OCI-LY3 (cell line): ENCODE data around the gene ADAMTS16.

ENCODE experiments used
- H2AFZ ChIP-seq: fragments of 200-600, 300-600 bp; shearing (Covaris generic); 2 replicates; pipeline ENCODE4 v1.6.0; 2014; ENCODE audit warnings: antibody characterized with exemption, low read depth, low read length
- H3K27ac ChIP-seq: fragments of 200-600, 300-600 bp; sonication (generic); 2 replicates; pipeline ENCODE4 v1.5.1; 2014; ENCODE audit warnings: mild to moderate bottlenecking, low read length, moderate library complexity, mixed read lengths
- H3K27me3 ChIP-seq: fragments of 200-600, 300-600 bp; sonication (generic); 2 replicates; pipeline ENCODE4 v1.6.1; 2014; ENCODE audit warnings: low read depth, low read length, mixed read lengths
- H3K36me3 ChIP-seq: fragments of 200-600, 300-600 bp; sonication (generic); replicated peaks from 2 replicates; pipeline ENCODE3; 2014; ENCODE audit warnings: low read depth, low read length, mixed read lengths
- H3K4me1 ChIP-seq: fragments of 300-600, 200-600 bp; sonication (generic); 2 replicates; pipeline ENCODE4 v1.6.1; 2014; ENCODE audit warnings: low read length, mixed read lengths
- H3K4me2 ChIP-seq: fragments of 200-600, 300-600 bp; sonication (generic); 2 replicates; pipeline ENCODE4 v1.6.1; 2014; ENCODE audit warnings: low read length, mixed read lengths
- H3K4me3 ChIP-seq: fragments of 300-600, 200-600 bp; sonication (generic); 2 replicates; pipeline ENCODE4 v1.5.1; 2014; ENCODE audit warnings: antibody characterized with exemption, mild to moderate bottlenecking, low read length, moderate library complexity
- H3K79me2 ChIP-seq: fragments of 300-600, 200-600 bp; shearing (Covaris generic); 2 replicates; pipeline ENCODE4 v1.6.1; 2014; ENCODE audit warnings: mild to moderate bottlenecking, low read length, mixed read lengths
- H3K9ac ChIP-seq: fragments of 300-600, 200-600 bp; shearing (Covaris generic); 2 replicates; pipeline ENCODE4 v1.6.0; 2014; ENCODE audit warnings: mild to moderate bottlenecking, low read length, moderate library complexity
- H3K9me3 ChIP-seq: fragments of 200-600, 300-600 bp; shearing (Covaris generic); 2 replicates; pipeline ENCODE4 v1.6.1; 2014; ENCODE audit warnings: low read length, mixed read lengths; ENCODE audit not compliant: insufficient read depth
- H4K20me1 ChIP-seq: fragments of 200-600, 300-600 bp; sonication (generic); 2 replicates; pipeline ENCODE4 v1.6.1; 2016; ENCODE audit warnings: low read length, mixed read lengths; ENCODE audit not compliant: insufficient read depth
- EZH2phosphoT487 ChIP-seq: fragments of 200-600 bp; shearing (Covaris generic); IDR thresholded peaks from 2 replicates; pipeline ENCODE4 v1.6.1; 2018; ENCODE audit warnings: antibody characterized with exemption, mixed run types, low read depth
- TF ChIP-seq, protein P1 (sequence below): fragments of 200-600, 300-600 bp; sonication (generic); IDR thresholded peaks from 2 replicates; pipeline ENCODE4 v1.5.1; 2014; ENCODE audit warnings: antibody characterized with exemption, low read length, low read depth

ADAMTS16 gene

DNA sequence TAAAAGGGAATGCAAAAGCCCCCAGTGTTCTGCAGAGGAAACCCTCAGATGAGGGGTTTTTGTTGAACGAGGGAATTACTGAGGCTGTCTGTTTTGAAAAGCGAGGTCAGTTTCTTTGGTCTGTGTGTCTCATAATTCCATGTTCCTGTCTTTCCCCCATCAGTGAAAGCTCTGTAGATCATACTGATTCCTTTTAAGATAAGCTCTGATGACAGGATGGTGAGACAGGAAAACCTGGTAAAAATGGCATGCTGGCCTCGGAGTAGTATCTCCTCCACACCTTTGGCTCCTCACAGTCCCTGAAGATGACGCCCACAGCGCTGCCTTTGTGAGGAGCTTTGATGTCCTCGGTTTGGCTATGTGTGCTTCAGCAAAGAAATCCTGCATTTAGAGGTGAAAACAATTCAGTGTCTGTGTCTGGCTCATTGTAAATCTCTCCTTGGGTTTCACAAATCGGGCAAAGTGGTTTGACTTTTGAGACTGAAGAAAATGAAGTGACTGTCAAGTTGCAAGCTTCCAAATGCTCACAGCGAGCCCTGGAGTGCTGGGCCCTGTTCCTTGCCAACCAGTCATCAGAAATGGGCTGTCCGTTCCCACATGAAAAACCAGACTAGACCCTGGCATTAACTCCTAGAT, 157.4 kb downstream of the ADAMTS16 start:
- no peak overlapping the region for H2AFZ ChIP-seq
- no peak overlapping the region for H3K27ac ChIP-seq
- no peaks in the 10 kb centered on the region for H3K36me3 ChIP-seq
- H3K4me3 ChIP-seq = no peak overlapping the region
- no peak overlapping the region for H3K9ac ChIP-seq
- no peaks in the 10 kb centered on the region for H3K4me1 ChIP-seq
- TF ChIP-seq, protein P1, sequence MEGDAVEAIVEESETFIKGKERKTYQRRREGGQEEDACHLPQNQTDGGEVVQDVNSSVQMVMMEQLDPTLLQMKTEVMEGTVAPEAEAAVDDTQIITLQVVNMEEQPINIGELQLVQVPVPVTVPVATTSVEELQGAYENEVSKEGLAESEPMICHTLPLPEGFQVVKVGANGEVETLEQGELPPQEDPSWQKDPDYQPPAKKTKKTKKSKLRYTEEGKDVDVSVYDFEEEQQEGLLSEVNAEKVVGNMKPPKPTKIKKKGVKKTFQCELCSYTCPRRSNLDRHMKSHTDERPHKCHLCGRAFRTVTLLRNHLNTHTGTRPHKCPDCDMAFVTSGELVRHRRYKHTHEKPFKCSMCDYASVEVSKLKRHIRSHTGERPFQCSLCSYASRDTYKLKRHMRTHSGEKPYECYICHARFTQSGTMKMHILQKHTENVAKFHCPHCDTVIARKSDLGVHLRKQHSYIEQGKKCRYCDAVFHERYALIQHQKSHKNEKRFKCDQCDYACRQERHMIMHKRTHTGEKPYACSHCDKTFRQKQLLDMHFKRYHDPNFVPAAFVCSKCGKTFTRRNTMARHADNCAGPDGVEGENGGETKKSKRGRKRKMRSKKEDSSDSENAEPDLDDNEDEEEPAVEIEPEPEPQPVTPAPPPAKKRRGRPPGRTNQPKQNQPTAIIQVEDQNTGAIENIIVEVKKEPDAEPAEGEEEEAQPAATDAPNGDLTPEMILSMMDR = no peak
- TF ChIP-seq EZH2phosphoT487 = no peak
- no peaks in the 10 kb centered on the region for H4K20me1 ChIP-seq
- no peaks in the 10 kb centered on the region for H3K79me2 ChIP-seq
- no peaks in the 10 kb centered on the region for H3K9me3 ChIP-seq
- H3K4me2 ChIP-seq = no peak overlapping the region
- peaks cover 7% of the 10 kb centered on the region; the same call in 1 of the 2 replicates for H3K27me3 ChIP-seq

DNA sequence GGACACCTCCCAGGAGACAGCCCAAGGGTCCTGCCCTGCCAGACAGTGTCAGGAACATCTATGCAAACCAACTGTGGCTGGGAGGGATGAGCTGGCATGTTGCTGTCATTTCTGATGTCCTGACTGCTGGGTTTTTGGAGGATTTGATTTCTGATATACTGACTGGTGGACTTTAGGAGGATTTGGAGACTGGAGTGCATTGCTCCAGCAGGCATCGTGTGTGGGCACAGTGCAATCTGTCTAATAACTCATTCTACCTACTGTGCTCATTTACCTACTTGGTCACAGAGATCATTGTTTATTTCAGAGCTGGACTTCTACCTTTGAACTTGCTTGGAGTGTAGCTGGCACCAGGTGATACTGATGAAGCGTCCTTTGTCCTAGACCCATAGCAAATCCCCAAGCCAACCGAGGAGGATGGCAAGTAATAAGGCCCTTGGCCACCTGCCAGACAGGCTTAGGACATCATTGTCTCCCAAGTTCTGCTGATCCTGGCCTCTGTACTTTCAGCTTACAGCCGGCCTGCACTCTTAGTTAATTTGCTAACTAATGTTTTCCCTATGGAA, 158.0 kb downstream of the ADAMTS16 start:
- H3K4me2 ChIP-seq = no peak overlapping the region
- no peak for TF ChIP-seq EZH2phosphoT487
- TF ChIP-seq, protein P1 = no peak
- H3K79me2 ChIP-seq = no peaks in the 10 kb centered on the region
- H3K36me3 ChIP-seq = no peaks in the 10 kb centered on the region
- peaks cover 7% of the 10 kb centered on the region; the same call in 1 of the 2 replicates for H3K27me3 ChIP-seq
- H3K9ac ChIP-seq = no peak overlapping the region
- no peak overlapping the region for H3K27ac ChIP-seq
- H4K20me1 ChIP-seq = no peaks in the 10 kb centered on the region
- H3K9me3 ChIP-seq = no peaks in the 10 kb centered on the region
- no peak overlapping the region for H2AFZ ChIP-seq
- no peaks in the 10 kb centered on the region for H3K4me1 ChIP-seq
- no peak overlapping the region for H3K4me3 ChIP-seq

DNA sequence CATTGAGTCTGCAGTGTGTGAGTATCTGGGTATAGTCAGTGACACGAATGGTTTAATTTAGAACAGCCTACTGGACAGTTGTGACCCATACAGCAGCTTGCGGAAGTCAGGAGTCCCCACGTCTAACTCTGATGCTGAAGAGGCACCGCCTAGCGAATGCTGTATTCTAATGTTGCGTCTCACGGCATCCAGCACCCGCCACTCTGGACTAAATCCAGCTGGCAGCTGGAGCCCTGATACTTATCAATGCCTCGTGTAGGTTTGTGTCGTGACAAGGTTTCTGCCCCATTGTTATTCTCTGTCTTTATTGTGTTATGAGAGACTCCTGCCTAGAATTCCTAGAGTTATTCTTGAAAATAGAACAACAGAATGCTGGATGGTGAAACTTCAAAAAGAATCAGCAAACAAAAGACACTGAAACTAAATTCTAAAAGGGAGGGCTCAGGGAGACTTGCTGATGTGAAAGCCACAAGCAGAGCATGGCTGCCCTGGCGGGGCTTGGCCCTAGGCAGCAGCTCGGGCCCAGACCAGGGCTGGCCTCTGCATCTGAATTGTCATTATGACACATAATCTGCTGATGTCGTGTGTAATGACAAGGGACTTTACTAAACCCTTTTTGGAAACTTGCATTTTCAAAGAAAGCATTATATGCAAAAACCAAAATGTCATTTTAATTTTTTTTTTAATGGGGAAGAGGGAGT, 158.9 kb downstream of the ADAMTS16 start:
- no peak overlapping the region for H3K4me3 ChIP-seq
- peaks cover 7% of the 10 kb centered on the region; the same call in 1 of the 2 replicates for H3K27me3 ChIP-seq
- no peak overlapping the region for H3K27ac ChIP-seq
- no peak overlapping the region for H3K9ac ChIP-seq
- no peaks in the 10 kb centered on the region for H3K9me3 ChIP-seq
- H3K4me1 ChIP-seq = no peaks in the 10 kb centered on the region
- H3K79me2 ChIP-seq = no peaks in the 10 kb centered on the region
- H3K36me3 ChIP-seq = no peaks in the 10 kb centered on the region
- no peaks in the 10 kb centered on the region for H4K20me1 ChIP-seq
- no peak for TF ChIP-seq EZH2phosphoT487
- TF ChIP-seq, protein P1 = no peak
- H2AFZ ChIP-seq = no peak overlapping the region
- H3K4me2 ChIP-seq = no peak overlapping the region

DNA sequence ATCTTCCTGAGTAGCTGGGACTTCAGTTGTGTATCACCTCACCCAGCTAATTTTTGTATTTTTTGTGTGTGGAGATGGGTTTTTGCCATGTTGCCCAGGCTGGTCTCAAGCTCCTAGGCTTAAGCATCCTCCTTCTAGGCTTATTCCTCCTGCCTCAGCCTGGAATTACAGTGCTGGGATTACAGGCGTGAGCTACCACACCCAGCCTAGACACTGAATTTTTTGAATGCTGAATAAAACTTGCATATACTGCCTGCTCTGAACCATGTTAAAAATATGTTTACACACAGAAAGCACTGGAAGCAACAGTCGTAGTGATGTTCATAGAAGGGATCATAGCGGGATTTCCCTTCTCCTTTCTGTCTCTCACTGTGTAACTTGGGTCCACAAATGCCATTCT, 161.0 kb downstream of the ADAMTS16 start:
- Histone ChIP-seq H3K9ac (no peak overlapping the region), H3K27me3 (peaks cover 3% of the 10 kb centered on the region; the same call in 1 of the 2 replicates), H3K9me3 (no peaks in the 10 kb centered on the region), H3K36me3 (no peaks in the 10 kb centered on the region), H3K79me2 (no peaks in the 10 kb centered on the region), H3K4me3 (no peak overlapping the region), H2AFZ (no peak overlapping the region), H3K27ac (no peak overlapping the region), H3K4me1 (no peaks in the 10 kb centered on the region), H3K4me2 (no peak overlapping the region), H4K20me1 (no peaks in the 10 kb centered on the region)
- TF ChIP-seq EZH2phosphoT487 = no peak
- TF ChIP-seq, protein P1 = no peak
